K562 (cell line): ENCODE measurements around the gene FMO2. TPM values are rescaled to one million over a fixed set of nuclear protein-coding genes. Genes with fewer than 3 reads are reported as not detected.

Experiments used
- ATAC-seq: fragments of 200-7000 bp; cut with Tn5 transposase; 3 replicates; pipeline ENCODE4 v1.9.1; 2020; ENCODE audit warnings: moderate library complexity
- BruUV-seq: library from RNA; stranded (reverse); fragments of 400-500 nt; replicated peaks from 2 replicates; lab custom pipeline; 2021; lab: Mats Ljungman, UMichigan
- CTCF ChIA-PET: fragments of 300-600 bp; formaldehyde crosslinking; extraction: SDS; loops from one replicate; lab custom pipeline; 2021; ENCODE audit warnings: low intra/inter-chr PET ratio; lab: Yijun Ruan, JAX
- POLR2A ChIA-PET: fragments of 300-600, 350-650 bp; sonication (Branson Sonifier 250); formaldehyde crosslinking; extraction: SDS; loops from one replicate; lab custom pipeline; 2021; ENCODE audit warnings: antibody characterized with exemption, inconsistent platforms; lab: Yijun Ruan, JAX
- DNase-seq, 4 experiments: peaks; one replicate each; pipeline versions ENCODE4 v3.0.0 to v3.0.0-alpha.2; 2011 to 2018; ENCODE audit warnings: low spot score in 3 of 4, mixed read lengths in 3 of 4; ENCODE audit errors: extremely low read depth in 1 of 4
- FAIRE-seq: peaks from 2 replicates; lab custom pipeline; 2011; peaks lifted over from hg19 to GRCh38; lab: Jason Lieb, UNC
- H2AFZ ChIP-seq: 2 replicates; pipeline ENCODE4 v1.6.0; 2011; ENCODE audit warnings: low read depth, low read length, control low read depth, inconsistent platforms
- H3K27ac ChIP-seq: fragments of 200-600 bp; 3 replicates; pipeline ENCODE4 v1.8.0; 2011; ENCODE audit warnings: low read depth, mild to moderate bottlenecking, control low read depth, inconsistent platforms, low read length, moderate library complexity, mixed read lengths; ENCODE audit errors: extremely low read depth
- H3K27me3 ChIP-seq, 2 experiments: fragments of 300-600 bp in 1 of 2; 2 replicates in 1 of 2; 3 replicates in 1 of 2; pipeline versions ENCODE4 v1.6.0 to v1.8.0; 2011; ENCODE audit warnings: inconsistent platforms in 2 of 2, low read length in 2 of 2, mild to moderate bottlenecking in 1 of 2, mixed read lengths in 1 of 2, moderate library complexity in 1 of 2; ENCODE audit not compliant: control insufficient read depth in 2 of 2, insufficient read depth in 2 of 2
- H3K36me3 ChIP-seq: fragments of 300-600 bp; 3 replicates; pipeline ENCODE4 v1.8.0; 2011; ENCODE audit warnings: mild to moderate bottlenecking, low read length, inconsistent platforms; ENCODE audit not compliant: control insufficient read depth, insufficient read depth
- H3K4me1 ChIP-seq, 2 experiments: fragments of 200-600 bp in 1 of 2; replicated peaks in 1 of 2; 2 replicates in 1 of 2; 3 replicates in 1 of 2; pipeline versions ENCODE4 v1.5.1 to v1.8.0; 2011; ENCODE audit warnings: inconsistent platforms in 2 of 2, low read length in 2 of 2, mild to moderate bottlenecking in 1 of 2, mixed read lengths in 1 of 2, moderate library complexity in 1 of 2; ENCODE audit not compliant: control insufficient read depth in 2 of 2, insufficient read depth in 2 of 2
- H3K4me2 ChIP-seq: 2 replicates; pipeline ENCODE4 v1.6.1; 2011; ENCODE audit warnings: low read length, control low read depth, inconsistent platforms, mixed read lengths; ENCODE audit not compliant: insufficient read depth
- H3K4me3 ChIP-seq: fragments of 200-600 bp; sonication (generic), shearing (Covaris generic); 2 replicates; pipeline ENCODE4 v1.5.1; 2016; ENCODE audit warnings: control low read depth, inconsistent platforms
- H3K79me2 ChIP-seq: fragments of 200-600 bp; 3 replicates; pipeline ENCODE4 v1.8.0; 2011; ENCODE audit warnings: low read length, inconsistent platforms; ENCODE audit not compliant: control insufficient read depth, insufficient read depth
- H3K9ac ChIP-seq, 2 experiments: 2 replicates each; pipeline versions ENCODE4 v1.6.0 to v1.6.1; 2011; ENCODE audit warnings: low read depth in 2 of 2, low read length in 2 of 2, control low read depth in 1 of 2, inconsistent platforms in 1 of 2, mild to moderate bottlenecking in 1 of 2, mixed read lengths in 1 of 2; ENCODE audit not compliant: insufficient read depth in 1 of 2
- H3K9me1 ChIP-seq: one replicate; pipeline ENCODE4 v1.6.0; 2011; ENCODE audit warnings: inconsistent platforms, mild to moderate bottlenecking, low read length, moderate library complexity; ENCODE audit not compliant: control insufficient read depth, insufficient read depth
- H3K9me3 ChIP-seq: replicated peaks from 2 replicates; pipeline ENCODE4 v1.5.1; 2011; ENCODE audit warnings: low read depth, low read length, inconsistent platforms; ENCODE audit not compliant: control insufficient read depth, insufficient read depth
- H4K20me1 ChIP-seq: replicated peaks from 2 replicates; pipeline ENCODE4 v1.6.1; 2011; ENCODE audit warnings: low read length, inconsistent platforms, mixed read lengths; ENCODE audit not compliant: control insufficient read depth, insufficient read depth
- HCFC1 ChIP-seq: IDR thresholded peaks from 2 replicates; pipeline ENCODE4 v1.6.1; 2012; ENCODE audit warnings: low read depth, low read length, improper control_type of control experiment
- HNRNPLL ChIP-seq: fragments of 200-400 bp; formaldehyde crosslinking; IDR thresholded peaks from 2 replicates; pipeline ENCODE4 v1.6.1; 2017; ENCODE audit warnings: low read length, low read depth, mild to moderate bottlenecking; ENCODE audit not compliant: poor library complexity, severe bottlenecking
- L3MBTL2 ChIP-seq: fragments of 450-650 bp; IDR thresholded peaks from 2 replicates; pipeline ENCODE4 v1.6.1; 2016; ENCODE audit warnings: mild to moderate bottlenecking, moderate library complexity
- NBN ChIP-seq: fragments of 450-650 bp; IDR thresholded peaks from 2 replicates; pipeline ENCODE4 v1.6.1; 2016; ENCODE audit warnings: low read depth, mild to moderate bottlenecking
- PRPF4 ChIP-seq: fragments of 200-400 bp; formaldehyde crosslinking; IDR thresholded peaks from one replicate; pipeline ENCODE4 v1.6.1; 2017; ENCODE audit warnings: low read length, low read depth, mild to moderate bottlenecking; ENCODE audit not compliant: insufficient read depth, poor library complexity, severe bottlenecking
- SRF ChIP-seq, 2 experiments: fragments of 250-450, 450-650 bp in 1 of 2; sonication (Bioruptor Pico) in 1 of 2; sonication (generic) in 1 of 2; formaldehyde crosslinking; IDR thresholded peaks; 2 replicates each; pipeline versions ENCODE4 v1.5.0 to v1.5.1; 2020 to 2022; ENCODE audit warnings: mild to moderate bottlenecking in 1 of 2, missing genetic modification reagents in 1 of 2
- TGIF2 ChIP-seq: sonication (generic); formaldehyde crosslinking; IDR thresholded peaks from 2 replicates; pipeline ENCODE4 v1.8.1; 2022; ENCODE audit warnings: mild to moderate bottlenecking, missing genetic modification reagents, moderate library complexity
- U2AF1 ChIP-seq: fragments of 200-400 bp; formaldehyde crosslinking; optimal IDR thresholded peaks from 2 replicates; pipeline ENCODE3; 2017; ENCODE audit warnings: mild to moderate bottlenecking, low read depth, low read length, moderate library complexity
- ZNF224 ChIP-seq: sonication (generic); formaldehyde crosslinking; IDR thresholded peaks from 2 replicates; pipeline ENCODE4 v1.8.0; 2022; ENCODE audit warnings: mild to moderate bottlenecking, missing genetic modification reagents
- ZNF57 ChIP-seq: fragments of 450-650 bp; formaldehyde crosslinking; IDR thresholded peaks from 2 replicates; pipeline ENCODE4 v1.4.0; 2020; ENCODE audit warnings: mild to moderate bottlenecking, moderate library complexity
- ZSCAN32 ChIP-seq: fragments of 450-650 bp; formaldehyde crosslinking; IDR thresholded peaks from 2 replicates; pipeline ENCODE4 v1.4.0; 2020; ENCODE audit warnings: mild to moderate bottlenecking, moderate library complexity
- WGBS: fragments of 100-300 bp; shearing (Covaris generic); methylation state at CpG from one replicate; pipeline ENCODE4 v1.1.6; 2016; ENCODE audit warnings: low coverage, mixed read lengths; ENCODE audit not compliant: insufficient coverage; ENCODE audit errors: missing lambda C conversion rate; 5-methylcytosine and 5-hydroxymethylcytosine counted together
- in situ Hi-C: fragments of 300-500 bp; cut with MboI; formaldehyde crosslinking; loops from 4 replicates; pipeline ENCODE4 v1.15.0; 2018; ENCODE audit warnings: inconsistent platforms, mixed read lengths
- intact Hi-C: fragments of 100-400 bp; cut with micrococcal nuclease; formaldehyde crosslinking; loops from 2 replicates; pipeline ENCODE4 v1.14.2; 2022
- polyA plus RNA-seq, 8 experiments: library from polyadenylated mRNA; depleted of rRNA in 4 of 8; stranded (reverse) in 5 of 8; unstranded in 3 of 8; fragments of >200 nt; fragmentation: Nextera tagmentation in 2 of 8; fragmentation: Illumina TruSeq in 1 of 8; extraction: Ambion mirVana in 2 of 8; extraction: Trizol in 1 of 8; gene quantifications; 2 replicates each; pipeline versions ENCODE4 v1.2.1 to v1.2.3, GENCODE V29; 2011 to 2014; ENCODE audit warnings: inconsistent platforms in 1 of 8, missing spikeins in 1 of 8
- total RNA-seq, 7 experiments: library from RNA; depleted of rRNA in 6 of 7; stranded (reverse); fragments of >200 nt in 6 of 7; fragmentation: Illumina TruSeq in 2 of 7; extraction: Trizol in 2 of 7; gene quantifications; 2 replicates each; pipeline versions ENCODE4 v1.2.1 to v1.2.3, GENCODE V29; 2011 to 2021; ENCODE audit warnings: low replicate concordance in 1 of 7
- TF ChIP-seq, protein P1 (sequence below), 3 experiments: fragments of 200-800 bp in 1 of 3; sonication (Bioruptor generic) in 1 of 3; sonication (generic) in 1 of 3; formaldehyde crosslinking in 1 of 3; IDR thresholded peaks; 2 replicates each; pipeline versions ENCODE4 v1.6.1 to v1.8.0; 2016 to 2022; ENCODE audit warnings: mild to moderate bottlenecking in 2 of 3, missing compliant biosample characterization in 2 of 3, missing genetic modification characterization in 2 of 3, missing genetic modification reagents in 1 of 3
- TF ChIP-seq, protein P2 (sequence below): fragments of 450-650 bp; formaldehyde crosslinking; IDR thresholded peaks from 2 replicates; pipeline ENCODE4 v1.4.0; 2020; ENCODE audit warnings: mild to moderate bottlenecking, moderate library complexity

The FMO2 gene
- total and polyA plus RNA-seq, 9 of the 15 experiments (the other 6 are each of a cell fraction or from before 2014, with no cell fraction given) = not detected

DNA sequence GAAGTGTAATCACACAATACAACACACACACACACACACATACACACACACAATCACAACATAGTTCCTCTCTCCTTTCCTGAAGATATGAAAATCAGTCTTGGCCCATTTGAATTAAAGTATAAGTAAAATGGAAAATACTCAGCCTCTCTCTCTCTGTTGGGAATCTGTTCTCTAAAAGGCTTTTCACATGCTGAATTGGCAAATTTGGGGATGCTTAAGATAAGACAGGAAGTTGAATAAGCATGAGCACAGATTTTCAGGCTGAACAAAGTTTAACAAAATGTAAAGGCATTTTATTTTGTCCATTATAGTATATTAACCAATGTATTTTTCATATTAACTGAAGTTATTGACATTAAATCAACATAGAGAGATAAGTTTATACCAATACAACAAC, 23.7 kb upstream of the FMO2 start:
- no peaks in the 10 kb centered on the region for H3K9me1 ChIP-seq
- no peak for FAIRE-seq
- H3K27ac ChIP-seq = no peak overlapping the region
- no peak overlapping the region for H3K4me2 ChIP-seq
- intact Hi-C loops = no loop called here
- no peak overlapping the region for H3K9ac ChIP-seq
- ATAC-seq = no peak
- H3K36me3 ChIP-seq = no peaks in the 10 kb centered on the region
- BruUV-seq = no TSS peak
- no peaks in the 10 kb centered on the region for H4K20me1 ChIP-seq
- TF ChIP-seq ZSCAN32 (CRISPR knock-in tag) (no peak), ZNF57 (CRISPR knock-in tag) (no peak)
- TF ChIP-seq, protein P1, sequence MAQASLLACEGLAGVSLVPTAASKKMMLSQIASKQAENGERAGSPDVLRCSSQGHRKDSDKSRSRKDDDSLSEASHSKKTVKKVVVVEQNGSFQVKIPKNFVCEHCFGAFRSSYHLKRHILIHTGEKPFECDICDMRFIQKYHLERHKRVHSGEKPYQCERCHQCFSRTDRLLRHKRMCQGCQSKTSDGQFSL (CRISPR knock-in tag; IDR thresholded peaks at IDR 0.05) = no peak
- TF ChIP-seq, protein P1 (tag; IDR thresholded peaks at IDR 0.05) = no peak
- no peaks in the 10 kb centered on the region for H3K4me1 ChIP-seq
- no peaks in the 10 kb centered on the region for H3K79me2 ChIP-seq
- no peaks in the 10 kb centered on the region for H3K27me3 ChIP-seq
- no peak overlapping the region for H2AFZ ChIP-seq
- POLR2A ChIA-PET = no interaction called here
- no peak overlapping the region for H3K4me3 ChIP-seq
- no peak for DNase-seq
- CTCF ChIA-PET = no interaction called here
- no peaks in the 10 kb centered on the region; the same call in 1 of the 2 replicates for H3K9me3 ChIP-seq
- in situ Hi-C loops = no loop called here

DNA sequence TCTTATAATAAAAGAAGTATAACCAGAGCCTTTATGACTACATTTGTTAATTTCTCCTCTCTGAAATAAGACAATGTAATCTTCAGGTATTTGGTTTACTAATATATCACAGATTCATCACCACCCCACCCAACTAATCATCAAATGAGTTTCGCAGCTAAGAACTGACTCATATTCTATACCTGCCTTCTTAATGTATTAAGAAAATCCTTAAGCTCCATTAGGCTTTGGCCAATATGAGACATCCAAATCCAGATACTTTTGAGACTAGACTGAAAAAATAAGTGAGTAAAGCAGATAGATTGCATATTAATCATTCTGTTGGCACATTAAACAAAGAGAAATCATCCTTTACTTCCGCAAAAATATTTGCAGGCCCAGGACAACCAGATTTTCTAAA, 18.7 kb upstream of the FMO2 start:
- H3K27ac ChIP-seq = no peak overlapping the region
- H3K4me2 ChIP-seq = no peak overlapping the region
- no peaks in the 10 kb centered on the region for H3K36me3 ChIP-seq
- 0% methylated on average over 2 of the region's 2 CpGs for WGBS
- POLR2A ChIA-PET = no interaction called here
- no peak overlapping the region for H2AFZ ChIP-seq
- no peak overlapping the region for H3K9ac ChIP-seq
- H3K27me3 ChIP-seq = no peaks in the 10 kb centered on the region
- in situ Hi-C loops (no loop called here), intact Hi-C loops (no loop called here)
- no peaks in the 10 kb centered on the region for H3K79me2 ChIP-seq
- H3K9me1 ChIP-seq = no peaks in the 10 kb centered on the region
- BruUV-seq = no TSS peak
- FAIRE-seq (no peak), DNase-seq (no peak), ATAC-seq (no peak)
- CTCF ChIA-PET = no interaction called here
- H3K4me3 ChIP-seq = no peak overlapping the region
- H4K20me1 ChIP-seq = no peaks in the 10 kb centered on the region
- H3K9me3 ChIP-seq = no peaks in the 10 kb centered on the region; the same call in 1 of the 2 replicates
- H3K4me1 ChIP-seq = no peaks in the 10 kb centered on the region
- TF ChIP-seq HNRNPLL = no peak
- no peak for TF ChIP-seq HCFC1
- TF ChIP-seq, protein P2, sequence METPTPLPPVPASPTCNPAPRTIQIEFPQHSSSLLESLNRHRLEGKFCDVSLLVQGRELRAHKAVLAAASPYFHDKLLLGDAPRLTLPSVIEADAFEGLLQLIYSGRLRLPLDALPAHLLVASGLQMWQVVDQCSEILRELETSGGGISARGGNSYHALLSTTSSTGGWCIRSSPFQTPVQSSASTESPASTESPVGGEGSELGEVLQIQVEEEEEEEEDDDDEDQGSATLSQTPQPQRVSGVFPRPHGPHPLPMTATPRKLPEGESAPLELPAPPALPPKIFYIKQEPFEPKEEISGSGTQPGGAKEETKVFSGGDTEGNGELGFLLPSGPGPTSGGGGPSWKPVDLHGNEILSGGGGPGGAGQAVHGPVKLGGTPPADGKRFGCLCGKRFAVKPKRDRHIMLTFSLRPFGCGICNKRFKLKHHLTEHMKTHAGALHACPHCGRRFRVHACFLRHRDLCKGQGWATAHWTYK (CRISPR knock-in tag) = no peak
- no peak for TF ChIP-seq L3MBTL2
- no peak for TF ChIP-seq SRF (CRISPR knock-in tag; IDR thresholded peaks at IDR 0.05)
- no peak for TF ChIP-seq PRPF4
- no peak for TF ChIP-seq ZNF224
- no peak for TF ChIP-seq TGIF2
- no peak for TF ChIP-seq U2AF1
- TF ChIP-seq NBN = no peak
